ENCODE measurements around the gene KMT2B.

GRCh38 chr19:35714601-35715354, 3.0 kb upstream of the KMT2B start:
- TF ChIP-seq CTCF (conservative IDR thresholded peaks at IDR 0.05; ENCODE audit: low read length) (peak; percentile 47; the same call in 1 of the 2 replicates), EZH2phosphoT487 (IDR thresholded peaks at IDR 0.05; ENCODE audit: borderline replicate concordance) (no peak)

Measured in Loucy (cell line).